ENCODE measurements around the gene STK32B. TPM values are rescaled to one million over a fixed set of nuclear protein-coding genes. Genes with fewer than 3 reads are reported as not detected.

Gene STK32B
- total RNA-seq, 1 donor from 2014 or later, result not detected

GRCh38 chr4:5504486-5504885, 453.2 kb downstream of the STK32B start:
- intact Hi-C loops (cut with micrococcal nuclease), result no loop called here

GRCh38 chr4:5510504-5510903, 459.2 kb downstream of the STK32B start:
- intact Hi-C loops (cut with micrococcal nuclease), result no loop called here

GRCh38 chr4:5511791-5512190, 460.5 kb downstream of the STK32B start:
- intact Hi-C loops (cut with micrococcal nuclease), result no loop called here

DNA sequence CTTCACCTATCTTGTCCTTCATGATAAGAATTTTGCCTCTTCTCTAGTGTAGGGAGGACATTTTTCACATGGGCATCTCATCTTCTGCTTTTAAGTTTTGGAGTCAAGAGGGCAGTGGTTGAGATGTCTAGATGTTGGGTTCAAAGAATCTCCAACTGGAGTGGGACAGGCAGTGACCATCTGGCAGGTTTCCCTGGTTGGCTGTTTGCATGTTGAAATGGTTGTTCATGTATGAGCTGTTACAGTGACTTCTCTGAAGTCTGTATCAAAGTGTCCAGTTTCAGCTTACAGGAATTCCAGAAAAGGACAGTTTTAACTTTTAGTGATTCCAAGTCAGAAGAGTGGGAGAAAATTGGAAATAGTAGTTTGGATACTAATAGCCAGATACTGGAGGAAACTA, 464.4 kb downstream of the STK32B start:
- intact Hi-C loops (cut with micrococcal nuclease), result no loop called here

- intact Hi-C loops (cut with micrococcal nuclease), result no loop called here
Observed at GRCh38 chr4:5517372-5517771, 466.1 kb downstream of the STK32B start.

GRCh38 chr4:5524446-5525299, 473.4 kb downstream of the STK32B start:
- intact Hi-C loops (cut with micrococcal nuclease), result no loop called here

DNA sequence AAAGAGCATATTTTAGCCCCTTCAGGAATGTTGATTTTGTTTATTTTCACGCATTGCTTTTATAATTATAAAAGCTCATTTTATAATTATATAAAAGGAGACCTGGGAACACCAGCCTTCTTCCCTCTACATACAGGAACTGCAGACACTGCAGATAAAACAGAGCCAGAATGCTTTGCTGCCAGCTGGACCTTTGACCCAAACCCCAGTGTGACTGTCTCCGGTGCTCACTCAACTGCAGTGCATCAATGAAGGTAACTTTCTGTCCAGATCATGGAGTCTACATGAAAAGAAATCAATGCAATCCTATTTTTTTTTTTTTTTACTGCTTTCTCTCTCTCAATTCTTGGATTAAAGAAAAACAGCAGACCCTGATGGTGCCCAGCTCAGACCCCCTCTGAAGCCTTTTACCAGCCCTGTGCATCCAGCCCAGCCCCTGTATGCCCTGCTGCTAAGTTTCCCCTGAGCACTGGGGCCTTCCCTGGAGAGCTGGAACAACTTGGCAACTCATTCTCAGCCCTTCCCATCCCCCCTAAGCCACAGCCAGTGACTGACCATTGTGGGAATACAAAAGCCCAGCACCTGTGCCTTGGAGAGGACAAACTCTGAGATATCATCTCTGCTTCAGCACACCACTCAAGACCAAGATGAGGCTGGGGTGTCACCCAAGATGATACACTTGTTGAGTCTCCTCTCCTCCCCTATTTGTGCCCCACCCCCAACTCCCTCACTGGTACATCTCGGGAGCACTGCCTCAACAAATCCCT, 475.0 kb downstream of the STK32B start:
- intact Hi-C loops (cut with micrococcal nuclease), result no loop called here

- intact Hi-C loops (cut with micrococcal nuclease), result no loop called here
Observed at GRCh38 chr4:5527211-5527610, 475.9 kb downstream of the STK32B start.

DNA sequence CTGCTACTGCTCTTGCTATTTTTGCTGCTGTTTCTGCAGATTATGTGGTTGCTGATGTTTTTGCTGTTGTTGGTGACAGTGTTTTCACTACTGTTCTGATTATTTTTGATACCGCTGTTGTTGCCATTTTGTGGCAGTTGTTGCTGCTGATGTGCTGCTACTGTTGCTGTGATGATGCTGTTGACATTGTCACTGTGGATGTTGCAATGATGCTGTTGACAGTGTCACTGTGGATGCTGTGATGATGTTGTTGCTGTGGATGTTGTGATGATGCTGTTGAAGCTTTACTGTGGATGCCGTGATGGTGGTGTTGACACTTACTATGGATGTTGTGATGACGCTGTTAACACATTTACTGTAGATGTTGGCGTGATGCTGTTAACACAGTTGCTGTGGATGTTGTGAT, 476.8 kb downstream of the STK32B start:
- intact Hi-C loops (cut with micrococcal nuclease), result no loop called here

DNA sequence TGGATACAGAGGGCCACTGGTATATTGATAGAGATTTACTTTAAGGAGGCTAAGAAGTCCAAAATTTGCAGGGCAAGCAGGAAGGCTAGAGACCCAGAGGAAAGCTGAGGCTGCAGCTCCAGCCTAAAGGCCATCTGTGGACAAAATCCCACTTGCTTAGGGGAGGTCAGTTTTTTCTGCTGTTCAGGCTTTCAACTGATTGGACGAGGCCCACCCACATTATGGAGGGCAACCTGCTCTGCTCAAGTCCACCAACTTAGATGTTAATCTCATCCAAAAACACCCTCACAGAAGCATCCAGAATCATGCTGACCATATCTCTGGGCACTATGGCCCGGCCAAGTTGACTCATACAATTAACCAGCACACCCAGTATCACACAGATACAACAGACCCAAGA, 480.8 kb downstream of the STK32B start:
- intact Hi-C loops (cut with micrococcal nuclease), result no loop called here

- intact Hi-C loops (cut with micrococcal nuclease), result no loop called here
Observed at GRCh38 chr4:5539584-5539983, 488.3 kb downstream of the STK32B start.

- intact Hi-C loops (cut with micrococcal nuclease), result no loop called here
Observed at GRCh38 chr4:5541169-5541568, 489.9 kb downstream of the STK32B start.

GRCh38 chr4:5543681-5544080, 492.4 kb downstream of the STK32B start:
- intact Hi-C loops (cut with micrococcal nuclease), result no loop called here

DNA sequence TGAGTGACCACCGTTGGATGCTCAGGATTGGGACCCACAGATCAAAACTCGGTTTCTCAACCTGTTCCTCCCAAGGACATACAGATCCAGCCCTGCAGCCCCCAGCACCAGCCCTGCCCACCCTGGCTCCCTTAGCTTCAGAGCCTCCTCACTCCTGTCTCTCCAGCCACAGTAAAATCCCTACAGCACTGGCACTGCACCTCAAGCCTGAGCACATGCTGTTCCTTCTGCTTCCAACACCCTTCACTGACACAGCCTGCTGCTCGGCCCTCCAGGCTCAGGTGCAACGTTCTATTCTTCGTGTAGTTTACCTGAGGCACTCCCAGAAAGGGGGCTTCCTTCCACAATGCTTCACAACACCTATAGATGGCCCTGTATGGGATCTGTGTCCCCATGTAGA, 493.5 kb downstream of the STK32B start:
- intact Hi-C loops (cut with micrococcal nuclease), result no loop called here

- intact Hi-C loops (cut with micrococcal nuclease), result no loop called here
Observed at GRCh38 chr4:5545271-5545670, 494.0 kb downstream of the STK32B start.

DNA sequence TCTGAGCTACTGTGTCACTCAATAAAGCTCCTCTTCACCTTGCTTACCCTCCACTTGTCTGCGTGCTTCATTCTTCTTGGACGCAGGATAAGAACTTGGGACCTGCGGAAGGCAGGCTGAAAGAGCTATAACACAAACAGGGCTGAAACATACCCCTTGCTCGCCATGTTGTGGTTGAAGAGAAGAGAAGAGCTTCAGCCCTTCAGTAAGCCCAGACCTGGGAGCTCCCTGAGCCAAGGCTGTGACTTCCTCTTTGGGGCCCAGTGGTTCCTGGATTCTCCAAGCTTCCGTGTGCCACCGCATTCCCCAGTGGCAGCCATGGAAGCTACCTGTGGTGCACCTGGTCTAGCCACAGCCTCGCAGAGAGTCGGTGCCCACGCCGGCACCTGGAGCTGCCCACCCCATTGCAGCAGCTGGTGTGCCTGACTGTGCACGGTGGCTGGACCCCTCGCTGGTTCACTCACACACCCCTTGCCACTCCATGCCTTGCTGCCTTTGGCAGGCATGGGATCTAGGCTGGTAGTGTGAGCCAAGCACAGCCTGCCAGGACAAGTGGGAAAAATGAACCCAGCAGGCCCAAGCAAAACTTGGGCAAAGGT, 496.5 kb downstream of the STK32B start:
- intact Hi-C loops (cut with micrococcal nuclease), result no loop called here

Other genes with a start within 250 kb of the STK32B start
- not detected in 2 replicates for gene MSX1, start 191.8 kb upstream of the STK32B start, total RNA-seq
- gene CYTL1, start 32.0 kb upstream of the STK32B start, total RNA-seq, result not detected in 2 replicates

Data from T-helper 2 cell treated with Interferon-gamma antibody and Interleukin-4, amounts not matched to agents 100 ng/mL and 5 ng/mL, for 36 hours (primary cell).